HCT116 (cell line): ENCODE measurements around the gene HNRNPD. TPM values are rescaled to one million over a fixed set of nuclear protein-coding genes. Genes with fewer than 3 reads are reported as not detected.
"Not testable (repeated sequence)": the region's sequence is repeated elsewhere in the genome, so short reads cannot be mapped to it uniquely, and the experiment has no call there.

Experiments used
- ATAC-seq: fragments of 200-7000 bp; cut with Tn5 transposase; 2 replicates; pipeline ENCODE4 v1.9.1; 2020; ENCODE audit warnings: mild to moderate bottlenecking, moderate library complexity
- BruUV-seq: library from RNA; stranded (reverse); fragments of 400-500 nt; replicated peaks from 2 replicates; lab custom pipeline; 2021; lab: Mats Ljungman, UMichigan
- CTCF ChIA-PET: fragments of 300-600 bp; sonication (Branson Sonifier 250); formaldehyde crosslinking; loops from one replicate; lab custom pipeline; 2021; ENCODE audit warnings: antibody characterized with exemption; lab: Charles Lee
- POLR2A ChIA-PET: fragments of 300-600, 350-600 bp; sonication (Branson Sonifier 250); formaldehyde crosslinking; loops from one replicate; lab custom pipeline; 2021; ENCODE audit warnings: antibody characterized with exemption; lab: Charles Lee
- RAD21 ChIA-PET, 2 experiments: fragments of 300-600 bp; sonication (Branson Sonifier 250); formaldehyde crosslinking; loops; one replicate each; lab custom pipeline; 2023; ENCODE audit warnings: low total read pairs in 2 of 2; ENCODE audit not compliant: uncharacterized antibody in 2 of 2, unreplicated experiment in 2 of 2, low non-redundant PET in 1 of 2; lab: Charles Lee
- DNase-seq: peaks from one replicate; pipeline ENCODE4 v3.0.0-alpha.2; 2010; ENCODE audit warnings: low read depth, low spot score
- H2AFZ ChIP-seq: fragments of 200-600 bp; shearing (Covaris generic), sonication (generic); 2 replicates; pipeline ENCODE4 v1.6.1; 2017; ENCODE audit warnings: low read depth, mixed run types, mixed read lengths, antibody characterized with exemption, low read length; ENCODE audit not compliant: poor library complexity, severe bottlenecking
- H3K27ac ChIP-seq: 2 replicates; pipeline ENCODE4 v1.5.1; 2012; ENCODE audit warnings: low read depth, low read length
- H3K27me3 ChIP-seq: fragments of 200-600 bp; sonication (generic); 2 replicates; pipeline ENCODE4 v1.6.1; 2016; ENCODE audit warnings: mixed run types, low read length, mixed read lengths; ENCODE audit not compliant: insufficient read depth
- H3K36me3 ChIP-seq, 2 experiments: fragments of 200-500 bp in 1 of 2; fragments of 200-600 bp in 1 of 2; sonication (Bioruptor generic) in 1 of 2; sonication (generic) in 1 of 2; 2 replicates each; pipeline versions ENCODE4 v1.5.1 to v1.6.1; 2014 to 2016; ENCODE audit warnings: low read length in 2 of 2, inconsistent platforms in 1 of 2, mixed read lengths in 1 of 2, mixed run types in 1 of 2; ENCODE audit not compliant: insufficient read depth in 2 of 2, control insufficient read depth in 1 of 2
- H3K4me1 ChIP-seq, 2 experiments: fragments of 200-600 bp in 1 of 2; sonication (generic) in 1 of 2; 2 replicates each; pipeline versions ENCODE4 v1.5.1 to v1.6.1; 2012 to 2017; ENCODE audit warnings: low read length in 2 of 2, inconsistent platforms in 1 of 2, mild to moderate bottlenecking in 1 of 2, mixed read lengths in 1 of 2, mixed run types in 1 of 2, moderate library complexity in 1 of 2; ENCODE audit not compliant: insufficient read depth in 2 of 2, control insufficient read depth in 1 of 2
- H3K4me2 ChIP-seq: fragments of 200-600 bp; sonication (generic); 2 replicates; pipeline ENCODE4 v1.6.1; 2017; ENCODE audit warnings: mixed run types, low read length, mixed read lengths
- H3K4me3 ChIP-seq, 2 experiments: fragments of 200-600 bp in 1 of 2; sonication (generic) in 1 of 2; replicated peaks in 1 of 2; 2 replicates each; pipeline ENCODE4 v1.5.1; 2011 to 2016; ENCODE audit warnings: low read length in 2 of 2, control low read depth in 1 of 2, low read depth in 1 of 2, mild to moderate bottlenecking in 1 of 2, mixed read lengths in 1 of 2, mixed run types in 1 of 2
- H3K79me2 ChIP-seq: fragments of 200-600 bp; sonication (generic); 2 replicates; pipeline ENCODE4 v1.6.1; 2017; ENCODE audit warnings: mild to moderate bottlenecking, mixed run types, low read length, moderate library complexity, mixed read lengths; ENCODE audit not compliant: insufficient read depth
- H3K9ac ChIP-seq: fragments of 200-600 bp; sonication (generic); 2 replicates; pipeline ENCODE4 v1.6.1; 2016; ENCODE audit warnings: low read length, mixed read lengths
- H3K9me2 ChIP-seq: fragments of 200-600 bp; sonication (generic), shearing (Covaris generic); 2 replicates; pipeline ENCODE4 v1.6.1; 2017; ENCODE audit warnings: mixed run types, mild to moderate bottlenecking, moderate library complexity; ENCODE audit not compliant: insufficient read depth
- H3K9me3 ChIP-seq, 2 experiments: fragments of 200-500 bp in 1 of 2; fragments of 200-600 bp in 1 of 2; sonication (Bioruptor generic) in 1 of 2; sonication (generic) in 1 of 2; 2 replicates each; pipeline ENCODE4 v1.6.1; 2014 to 2017; ENCODE audit warnings: low read length in 2 of 2, mixed read lengths in 2 of 2, inconsistent platforms in 1 of 2, low read depth in 1 of 2, mild to moderate bottlenecking in 1 of 2, mixed run types in 1 of 2, moderate library complexity in 1 of 2; ENCODE audit not compliant: control insufficient read depth in 1 of 2, insufficient read depth in 1 of 2
- H4K20me1 ChIP-seq: fragments of 200-600 bp; sonication (generic), shearing (Covaris generic); 2 replicates; pipeline ENCODE4 v1.6.1; 2017; ENCODE audit warnings: mixed run types, mild to moderate bottlenecking, moderate library complexity; ENCODE audit not compliant: insufficient read depth
- RAD21 ChIP-seq: IDR thresholded peaks from 2 replicates; pipeline ENCODE4 v1.6.1; 2012; ENCODE audit warnings: low read depth, mild to moderate bottlenecking
- SIN3A ChIP-seq: IDR thresholded peaks from 2 replicates; pipeline ENCODE4 v1.6.1; 2012; ENCODE audit warnings: low read depth
- ZFX ChIP-seq: fragments of 450-650 bp; IDR thresholded peaks from 2 replicates; pipeline ENCODE4 v1.6.1; 2017
- intact Hi-C: fragments of 100-400 bp; cut with micrococcal nuclease; formaldehyde crosslinking; loops from 2 replicates; pipeline ENCODE4 v1.10.0; 2022
- total RNA-seq: library from RNA; stranded (reverse); gene quantifications from one replicate; pipeline ENCODE4 v1.2.1, GENCODE V29; 2021; ENCODE audit not compliant: unreplicated experiment
- TF ChIP-seq, protein P1 (sequence below): IDR thresholded peaks from 2 replicates; pipeline ENCODE4 v1.6.1; 2012

Gene HNRNPD
- total RNA-seq, 1 experiment from 2014 or later: 357 TPM

DNA sequence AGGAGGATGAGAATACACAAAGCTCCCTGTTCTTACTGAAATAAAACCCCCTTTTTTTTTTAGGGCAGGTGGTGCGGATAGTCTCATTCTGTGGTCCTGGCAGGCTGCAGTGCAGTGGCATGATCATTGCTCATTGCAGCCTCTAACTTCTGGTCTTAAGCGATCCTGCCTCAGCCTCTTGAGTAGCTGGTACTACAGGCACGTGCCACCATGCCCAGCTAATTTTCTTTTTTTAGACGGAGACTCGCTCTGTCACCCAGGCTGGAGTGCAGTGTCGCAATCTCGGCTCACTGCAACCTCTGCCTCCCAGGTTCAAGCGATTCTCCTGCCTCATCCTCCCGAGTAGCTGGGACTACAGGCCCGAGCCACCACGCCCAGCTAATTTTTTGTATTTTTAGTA lies 41.3 kb upstream of the HNRNPD start:
- H3K4me2 ChIP-seq, H3K4me1 ChIP-seq, ATAC-seq, RAD21 ChIA-PET, H3K9me2 ChIP-seq, H3K9ac ChIP-seq, H3K36me3 ChIP-seq, H2AFZ ChIP-seq, H3K79me2 ChIP-seq, H4K20me1 ChIP-seq, intact Hi-C loops, H3K27me3 ChIP-seq, H3K4me3 ChIP-seq, CTCF ChIA-PET, BruUV-seq, DNase-seq, H3K9me3 ChIP-seq, H3K27ac ChIP-seq: not testable (repeated sequence)
- POLR2A ChIA-PET: interaction anchor here (3.9 kb wide), 1 partner anchor 14 kb away, joined by 14 read pairs; no protein-coding TSS in a partner anchor

GRCh38 chr4:82403725-82404124 lies 29.9 kb upstream of the HNRNPD start:
- Histone ChIP-seq H2AFZ (no peak overlapping the region), H3K9ac (no peak overlapping the region), H3K9me2 (no peaks in the 10 kb centered on the region), H3K4me2 (no peak overlapping the region), H3K27ac (no peak overlapping the region), H3K27me3 (no peaks in the 10 kb centered on the region), H3K4me1 (no peaks in the 10 kb centered on the region), H3K4me3 (no peak overlapping the region), H4K20me1 (no peaks in the 10 kb centered on the region), H3K79me2 (no peaks in the 10 kb centered on the region), H3K36me3 (no peaks in the 10 kb centered on the region), H3K9me3 (no peaks in the 10 kb centered on the region)
- ChIA-PET CTCF (no interaction called here), POLR2A (no interaction called here), RAD21 (no interaction called here)
- DNase-seq: no peak
- intact Hi-C loops: no loop called here
- TF ChIP-seq SIN3A (no peak), ZFX (no peak), RAD21 (no peak)
- TF ChIP-seq, protein P1, sequence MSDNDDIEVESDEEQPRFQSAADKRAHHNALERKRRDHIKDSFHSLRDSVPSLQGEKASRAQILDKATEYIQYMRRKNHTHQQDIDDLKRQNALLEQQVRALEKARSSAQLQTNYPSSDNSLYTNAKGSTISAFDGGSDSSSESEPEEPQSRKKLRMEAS: no peak
- no peak for ATAC-seq
- BruUV-seq: no TSS peak
